Islet precursor cell (in vitro differentiated cells): ENCODE measurements around the gene PGAM2.

Experiments
- DNase-seq: peaks from one replicate; pipeline ENCODE4 v3.0.0-alpha.2; 2018

Gene PGAM2

DNA sequence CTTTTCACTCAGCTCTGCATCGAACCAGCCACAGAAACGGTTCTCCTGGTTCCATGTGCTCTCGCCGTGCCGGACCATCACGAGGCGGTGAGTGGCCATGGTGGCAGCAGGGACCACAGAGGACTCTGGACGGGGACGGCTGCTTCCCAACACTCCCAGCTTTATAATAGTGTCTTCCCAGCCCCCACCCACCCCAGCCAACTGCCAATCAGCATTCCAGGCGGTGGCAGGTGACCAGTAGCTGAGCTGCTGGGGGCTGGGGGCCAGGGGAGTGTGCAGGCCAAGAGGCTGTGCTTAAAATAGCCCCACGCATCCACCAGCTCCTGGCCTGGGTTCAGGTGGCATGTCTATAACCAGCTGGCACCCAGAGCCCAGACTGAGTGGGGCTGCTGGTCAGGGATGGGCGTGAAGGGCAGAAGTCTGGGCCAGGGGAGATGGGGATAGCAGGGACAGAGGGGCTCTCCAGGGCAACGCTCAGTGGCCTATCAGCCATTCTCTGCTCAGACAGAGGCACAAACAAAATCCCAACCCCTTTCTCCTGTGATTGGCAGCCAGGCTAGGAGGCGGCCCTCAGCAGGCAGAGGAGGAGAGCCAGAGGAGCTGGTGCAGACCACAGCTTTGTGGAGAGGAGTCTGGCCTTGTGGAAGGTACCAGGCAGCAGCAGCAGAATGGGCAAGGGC is at the start of gene PGAM2:
Gene PGAM2, minus strand, starts transcription at position 137 of the 680 bp plus-strand sequence. Its CDS starts 38 bp downstream, at position 99.
- peak; percentile 74 for DNase-seq

DNA sequence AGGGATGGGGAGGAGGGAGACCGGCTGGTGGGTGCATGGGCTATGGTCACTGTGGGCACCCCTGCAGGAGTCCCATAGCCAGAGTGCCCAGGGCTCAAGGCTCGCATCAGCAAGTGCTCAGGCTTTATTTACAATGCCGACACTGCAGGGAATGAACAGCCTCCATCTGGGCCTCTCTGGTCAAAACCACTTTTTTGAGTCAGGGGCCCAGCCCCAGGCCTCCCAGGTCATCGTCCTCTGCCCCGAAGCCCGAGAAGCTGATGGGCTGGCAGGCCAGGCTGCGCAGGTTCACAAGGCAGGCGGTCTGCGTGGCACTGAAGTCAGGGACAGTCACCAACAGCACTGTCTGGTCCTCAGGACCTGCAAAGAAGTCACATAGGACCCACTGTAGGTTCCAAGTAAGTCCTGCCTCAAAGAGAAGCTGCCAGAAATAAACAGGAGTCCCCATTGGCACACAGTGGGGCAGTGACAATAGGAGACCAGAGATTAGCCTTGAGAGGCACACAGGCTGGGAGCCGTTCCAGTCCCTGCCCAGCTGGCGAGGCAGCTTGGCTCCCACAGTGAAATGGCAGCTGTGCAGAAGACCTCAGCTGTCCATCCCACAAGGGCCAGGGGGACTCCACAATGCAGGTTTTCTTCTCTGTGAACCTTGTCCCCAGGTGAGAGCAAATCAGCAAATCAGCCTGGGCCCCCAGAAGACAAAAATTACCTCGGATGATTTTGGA is 49.4 kb upstream of the PGAM2 start:
- DNase-seq, result no peak

DNA sequence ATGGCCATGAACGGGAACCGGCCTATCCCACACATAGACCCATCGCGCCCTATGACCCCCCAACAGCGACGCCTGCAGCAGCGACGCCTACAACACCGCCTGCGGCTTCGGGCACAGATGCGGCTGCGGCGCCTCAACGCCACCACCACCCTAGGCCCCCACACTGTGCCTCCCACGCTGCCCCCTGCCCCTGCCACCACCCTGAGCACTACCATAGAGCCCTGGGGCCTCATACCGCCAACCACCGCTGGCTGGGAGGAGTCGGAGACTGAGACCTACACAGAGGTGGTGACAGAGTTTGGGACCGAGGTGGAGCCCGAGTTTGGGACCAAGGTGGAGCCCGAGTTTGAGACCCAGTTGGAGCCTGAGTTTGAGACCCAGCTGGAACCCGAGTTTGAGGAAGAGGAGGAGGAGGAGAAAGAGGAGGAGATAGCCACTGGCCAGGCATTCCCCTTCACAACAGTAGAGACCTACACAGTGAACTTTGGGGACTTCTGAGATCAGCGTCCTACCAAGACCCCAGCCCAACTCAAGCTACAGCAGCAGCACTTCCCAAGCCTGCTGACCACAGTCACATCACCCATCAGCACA is 48.5 kb upstream of the PGAM2 start:
- DNase-seq, result no peak

DNA sequence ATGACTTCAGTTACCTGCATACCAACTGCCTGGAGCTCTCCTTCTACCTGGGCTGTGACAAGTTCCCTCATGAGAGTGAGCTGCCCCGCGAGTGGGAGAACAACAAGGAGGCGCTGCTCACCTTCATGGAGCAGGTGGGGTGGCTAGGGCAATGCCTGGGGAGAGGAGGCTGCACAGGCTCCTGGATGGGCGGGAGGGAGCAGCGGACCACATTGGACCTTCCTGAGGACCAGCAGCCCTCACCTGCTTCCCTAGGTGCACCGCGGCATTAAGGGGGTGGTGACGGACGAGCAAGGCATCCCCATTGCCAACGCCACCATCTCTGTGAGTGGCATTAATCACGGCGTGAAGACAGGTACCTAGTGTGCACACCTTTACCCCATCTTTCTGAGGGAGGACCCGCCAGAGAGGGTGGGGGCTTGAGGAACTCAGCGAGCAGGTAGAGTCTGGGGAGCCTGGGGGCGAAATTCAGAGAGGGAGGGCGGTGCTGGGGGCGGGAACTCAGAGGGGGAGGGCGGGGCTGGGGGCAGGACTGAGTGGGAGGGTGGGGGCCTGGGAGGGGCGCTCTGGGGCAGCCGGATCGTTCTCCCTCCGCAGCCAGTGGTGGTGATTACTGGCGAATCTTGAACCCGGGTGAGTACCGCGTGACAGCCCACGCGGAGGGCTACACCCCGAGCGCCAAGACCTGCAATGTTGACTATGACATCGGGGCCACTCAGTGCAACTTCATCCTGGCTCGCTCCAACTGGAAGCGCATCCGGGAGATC is 47.8 kb upstream of the PGAM2 start:
- no peak for DNase-seq

DNA sequence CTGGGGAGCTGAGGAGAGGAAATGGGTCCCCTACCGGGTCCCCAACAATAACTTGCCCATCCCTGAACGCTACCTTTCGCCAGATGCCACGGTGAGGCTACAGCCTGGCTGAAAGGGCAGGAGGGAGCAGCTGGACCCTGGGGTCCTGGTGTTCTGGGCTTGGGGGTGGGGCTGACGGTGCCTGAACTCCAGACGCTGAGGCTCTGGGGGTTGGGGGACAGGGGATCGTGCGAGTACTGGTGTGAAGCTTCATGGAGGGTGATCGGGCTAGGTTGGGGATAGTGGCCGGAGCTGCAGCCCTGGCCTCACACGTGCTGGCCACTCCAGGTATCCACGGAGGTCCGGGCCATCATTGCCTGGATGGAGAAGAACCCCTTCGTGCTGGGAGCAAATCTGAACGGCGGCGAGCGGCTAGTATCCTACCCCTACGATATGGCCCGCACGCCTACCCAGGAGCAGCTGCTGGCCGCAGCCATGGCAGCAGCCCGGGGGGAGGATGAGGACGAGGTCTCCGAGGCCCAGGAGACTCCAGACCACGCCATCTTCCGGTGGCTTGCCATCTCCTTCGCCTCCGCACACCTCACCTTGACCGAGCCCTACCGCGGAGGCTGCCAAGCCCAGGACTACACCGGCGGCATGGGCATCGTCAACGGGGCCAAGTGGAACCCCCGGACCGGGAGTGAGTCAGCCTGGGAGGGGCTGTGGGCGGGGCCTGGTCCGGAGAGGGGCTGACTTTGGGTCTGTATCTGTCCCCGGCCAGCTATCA is 47.0 kb upstream of the PGAM2 start:
- no peak for DNase-seq

DNA sequence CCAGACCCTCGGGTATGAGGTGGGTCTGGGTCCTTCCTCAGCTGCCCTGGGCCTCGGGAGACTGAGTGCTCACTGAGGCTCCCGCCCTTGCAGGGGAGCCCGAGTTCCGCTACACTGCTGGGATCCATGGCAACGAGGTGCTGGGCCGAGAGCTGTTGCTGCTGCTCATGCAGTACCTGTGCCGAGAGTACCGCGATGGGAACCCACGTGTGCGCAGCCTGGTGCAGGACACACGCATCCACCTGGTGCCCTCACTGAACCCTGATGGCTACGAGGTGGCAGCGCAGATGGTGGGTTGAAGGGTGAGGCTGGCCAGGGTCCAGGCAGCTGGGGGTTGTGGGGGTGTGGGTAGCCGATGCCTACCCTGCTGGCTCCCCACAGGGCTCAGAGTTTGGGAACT is 46.4 kb upstream of the PGAM2 start:
- no peak for DNase-seq

- DNase-seq, result no peak
Observed at GRCh38 chr7:44110719-44111635, 45.6 kb upstream of the PGAM2 start.

DNA sequence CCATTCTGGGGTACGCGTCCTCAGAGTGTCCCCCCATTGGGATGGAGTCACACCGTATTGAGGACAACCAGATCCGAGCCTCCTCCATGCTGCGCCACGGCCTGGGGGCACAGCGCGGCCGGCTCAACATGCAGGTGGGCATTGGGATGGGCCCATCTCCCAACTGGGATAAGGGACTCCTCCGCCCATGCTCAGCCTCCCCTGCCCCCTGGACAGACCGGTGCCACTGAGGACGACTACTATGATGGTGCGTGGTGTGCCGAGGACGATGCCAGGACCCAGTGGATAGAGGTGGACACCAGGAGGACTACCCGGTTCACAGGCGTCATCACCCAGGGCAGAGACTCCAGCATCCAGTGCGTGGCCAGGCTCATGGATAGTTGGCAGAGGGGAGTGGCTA is 44.6 kb upstream of the PGAM2 start:
- DNase-seq, result no peak

DNA sequence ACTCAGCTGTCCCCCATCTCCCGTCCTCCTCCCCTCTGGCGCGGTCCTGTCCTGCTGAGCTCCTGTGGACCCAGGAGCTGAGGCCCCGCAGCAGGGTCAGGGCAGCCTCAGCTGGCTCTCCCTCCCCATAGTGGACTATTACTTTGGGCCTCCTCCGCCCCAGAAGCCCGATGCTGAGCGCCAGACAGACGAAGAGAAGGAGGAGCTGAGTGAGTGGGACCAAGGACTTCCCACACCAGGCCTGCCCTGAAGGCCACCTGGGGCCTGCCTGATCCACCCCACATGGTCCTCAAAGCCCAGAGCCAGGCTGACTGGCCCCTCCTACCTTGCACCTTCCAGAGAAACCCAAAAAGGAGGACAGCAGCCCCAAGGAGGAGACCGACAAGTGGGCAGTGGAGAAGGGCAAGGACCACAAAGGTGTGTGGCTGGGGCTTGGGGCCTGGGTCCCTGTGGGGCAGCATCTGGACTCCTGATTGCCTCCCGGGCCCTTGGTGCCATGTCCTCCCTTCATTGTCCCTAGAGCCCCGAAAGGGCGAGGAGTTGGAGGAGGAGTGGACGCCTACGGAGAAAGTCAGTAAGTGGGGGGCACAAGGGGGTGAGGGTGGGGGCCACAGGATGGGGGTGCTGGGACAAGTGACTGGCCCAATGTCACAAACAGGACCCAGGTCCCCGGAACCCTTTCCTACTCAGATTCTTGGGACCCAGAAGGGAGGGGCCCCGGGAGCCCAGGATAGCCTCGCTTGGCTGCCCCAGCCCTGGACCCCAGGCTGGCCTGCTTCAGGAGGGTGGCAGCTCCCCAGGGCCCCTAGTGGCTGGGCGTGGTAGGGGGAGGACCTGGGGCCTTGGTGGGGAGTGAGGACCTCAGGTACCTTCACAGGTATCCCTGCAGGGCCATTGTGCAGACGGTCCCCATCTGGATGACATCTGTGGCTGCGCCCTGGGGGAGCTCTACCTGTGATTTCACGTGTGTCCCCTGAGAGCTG is 43.7 kb upstream of the PGAM2 start:
- DNase-seq, result no peak

DNA sequence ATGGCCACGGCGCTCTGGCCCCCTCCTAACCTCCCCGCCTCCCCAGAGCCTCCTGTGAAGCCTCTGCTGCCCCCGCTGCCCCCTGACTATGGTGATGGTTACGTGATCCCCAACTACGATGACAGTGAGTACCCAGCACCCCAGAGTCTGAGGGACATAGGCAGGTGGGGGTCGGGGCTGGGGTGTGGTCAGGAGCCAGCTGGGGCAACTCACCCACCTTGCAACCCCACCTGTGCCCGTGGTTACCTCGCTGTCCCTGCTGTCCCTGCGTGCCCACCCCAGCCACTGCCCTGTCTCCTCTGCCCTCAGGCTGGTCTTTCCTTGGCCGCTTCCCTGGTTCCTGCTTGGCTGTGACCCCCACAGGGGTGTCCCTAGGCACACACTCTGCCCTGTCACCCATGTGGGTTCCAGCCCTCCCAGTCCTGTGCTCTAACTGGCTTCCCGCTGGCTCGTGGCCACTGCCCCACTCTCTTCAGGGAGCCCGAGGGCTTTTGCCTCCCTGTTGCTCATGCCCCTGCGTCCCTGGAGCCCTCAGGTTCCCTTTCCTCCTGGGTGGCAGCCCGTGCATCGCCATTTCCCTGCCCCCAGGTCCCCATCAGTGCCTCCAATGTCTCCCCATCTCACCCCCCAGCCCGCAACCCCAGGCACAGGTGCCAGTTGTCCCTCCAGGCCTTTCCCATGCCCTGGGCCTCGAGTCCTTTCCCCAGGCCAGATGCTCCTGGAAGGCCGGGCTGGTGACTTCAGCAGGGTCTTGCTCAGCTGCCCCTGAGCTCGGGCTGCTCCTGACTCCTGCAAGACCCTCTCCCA is 42.8 kb upstream of the PGAM2 start:
- no peak for DNase-seq

- DNase-seq, result no peak
Observed at GRCh38 chr7:44107116-44107960, 42.0 kb upstream of the PGAM2 start.

- DNase-seq, result no peak
Observed at GRCh38 chr7:44106311-44107065, 41.1 kb upstream of the PGAM2 start.

- no peak for DNase-seq
Observed at GRCh38 chr7:44105832-44106231, 40.5 kb upstream of the PGAM2 start.

GRCh38 chr7:44104860-44105771 is 39.7 kb upstream of the PGAM2 start:
- DNase-seq, result peak; percentile 78

DNA sequence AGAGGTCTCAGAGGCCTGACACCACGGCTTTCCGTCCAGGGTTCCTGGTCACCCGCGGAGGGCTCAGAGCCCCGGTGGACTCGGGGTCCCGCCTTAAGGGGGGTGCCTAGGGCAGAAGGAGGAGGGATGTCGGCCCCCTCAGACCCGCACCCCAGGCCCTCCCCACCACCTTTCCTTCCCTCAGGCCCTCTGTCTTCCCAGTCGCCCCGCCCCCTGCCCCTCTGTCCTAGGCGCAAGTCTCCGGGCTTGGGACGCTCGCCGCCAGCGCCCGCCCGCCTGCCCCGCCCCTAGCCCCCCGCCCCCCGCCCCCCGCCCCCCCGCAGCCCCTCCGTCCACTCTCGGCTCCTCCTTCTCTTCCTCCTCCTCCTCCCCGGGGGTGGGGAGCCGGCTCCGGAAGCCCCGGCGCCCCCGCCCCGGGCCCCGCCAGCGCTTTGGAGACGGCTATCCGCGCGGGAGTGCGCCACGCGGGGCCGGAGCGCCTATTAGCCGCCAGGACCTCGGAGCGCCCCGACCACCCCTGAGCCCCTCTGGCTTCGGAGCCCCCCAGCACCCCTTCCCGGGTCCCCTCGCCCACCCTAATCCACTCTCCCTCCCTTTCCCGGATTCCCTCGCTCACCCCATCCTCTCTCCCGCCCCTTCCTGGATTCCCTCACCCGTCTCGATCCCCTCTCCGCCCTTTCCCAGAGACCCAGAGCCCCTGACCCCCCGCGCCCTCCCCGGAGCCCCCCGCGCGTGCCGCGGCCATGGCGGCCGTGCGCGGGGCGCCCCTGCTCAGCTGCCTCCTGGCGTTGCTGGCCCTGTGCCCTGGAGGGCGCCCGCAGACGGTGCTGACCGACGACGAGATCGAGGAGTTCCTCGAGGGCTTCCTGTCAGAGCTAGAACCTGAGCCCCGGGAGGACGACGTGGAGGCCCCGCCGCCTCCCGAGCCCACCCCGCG is 38.8 kb upstream of the PGAM2 start, which contains the start of gene AEBP1:
Gene AEBP1, plus strand, starts transcription at position 423 of the 937 bp plus-strand sequence. Its CDS starts 321 bp downstream, at position 744.
- peak; percentile 82 for DNase-seq
